Activated gamma-delta T cell treated with Interleukin-2 at 50 U/mL for 16 hours (primary cell): Measurements from ENCODE around the gene PRMT1.

Source experiments
- DNase-seq: peaks from one replicate; pipeline ENCODE4 v3.0.0-alpha.2; 2020

Gene PRMT1

GRCh38 chr19:49730166-49730565 lies 53.1 kb downstream of the PRMT1 start:
- no peak for DNase-seq
